SK-N-SH treated with all-trans-retinoic acid at 6 μM for 48 hours (cell line): ENCODE measurements around the gene SLC1A5.

ENCODE experiments used
- ATAC-seq: fragments of 200-7000 bp; cut with Tn5 transposase; 3 replicates; pipeline ENCODE4 v1.9.1; 2020; ENCODE audit warnings: mild to moderate bottlenecking, moderate library complexity
- ARNTL ChIP-seq: fragments of 450-650 bp; formaldehyde crosslinking; IDR thresholded peaks from 2 replicates; pipeline ENCODE4 v1.5.0; 2020; ENCODE audit warnings: low read depth, mild to moderate bottlenecking, moderate library complexity, borderline replicate concordance
- BACH2 ChIP-seq: fragments of 250-450 bp; sonication (Bioruptor Pico); IDR thresholded peaks from 2 replicates; pipeline ENCODE4 v1.9.0; 2021; ENCODE audit warnings: mild to moderate bottlenecking, borderline replicate concordance
- CSDC2 ChIP-seq: fragments of 250-450 bp; sonication (Bioruptor Pico); IDR thresholded peaks from 2 replicates; pipeline ENCODE4 v1.5.0; 2020; ENCODE audit warnings: mild to moderate bottlenecking, moderate library complexity
- ESRRG ChIP-seq: fragments of 250-450 bp; sonication (Bioruptor Pico); IDR thresholded peaks from 2 replicates; pipeline ENCODE4 v1.6.1; 2021; ENCODE audit warnings: mild to moderate bottlenecking
- GLIS3 ChIP-seq: fragments of 250-450 bp; sonication (Bioruptor Pico); IDR thresholded peaks from 2 replicates; pipeline ENCODE4 v1.5.0; 2020; ENCODE audit warnings: mild to moderate bottlenecking, moderate library complexity
- OSR1 ChIP-seq: fragments of 250-450 bp; sonication (Bioruptor Pico); IDR thresholded peaks from 2 replicates; pipeline ENCODE4 v1.8.0; 2022; ENCODE audit warnings: moderate library complexity, mild to moderate bottlenecking, inconsistent platforms
- PPARA ChIP-seq: fragments of 250-450 bp; sonication (Bioruptor Pico); IDR thresholded peaks from 2 replicates; pipeline ENCODE4 v1.5.0; 2020; ENCODE audit warnings: mild to moderate bottlenecking, borderline replicate concordance
- RARB ChIP-seq: fragments of 250-450 bp; sonication (Bioruptor Pico); IDR thresholded peaks from 2 replicates; pipeline ENCODE4 v1.8.0; 2021; ENCODE audit warnings: mild to moderate bottlenecking, moderate library complexity
- SNAI2 ChIP-seq: fragments of 250-450 bp; sonication (Bioruptor Pico); IDR thresholded peaks from 2 replicates; pipeline ENCODE4 v1.5.0; 2020; ENCODE audit warnings: mild to moderate bottlenecking, moderate library complexity
- TOX ChIP-seq: fragments of 250-450 bp; sonication (Bioruptor Pico); IDR thresholded peaks from 2 replicates; pipeline ENCODE4 v1.8.0; 2021; ENCODE audit warnings: mild to moderate bottlenecking, moderate library complexity, borderline replicate concordance
- ZC3H10 ChIP-seq: fragments of 250-450 bp; sonication (Bioruptor Pico); IDR thresholded peaks from 2 replicates; pipeline ENCODE4 v1.5.1; 2021; ENCODE audit warnings: mild to moderate bottlenecking, moderate library complexity
- ZFP3 ChIP-seq: fragments of 250-450 bp; sonication (Bioruptor Pico); IDR thresholded peaks from 2 replicates; pipeline ENCODE4 v1.5.0; 2020; ENCODE audit warnings: mild to moderate bottlenecking, moderate library complexity
- ZFP30 ChIP-seq: fragments of 450-650 bp; formaldehyde crosslinking; IDR thresholded peaks from 2 replicates; pipeline ENCODE4 v1.5.0; 2022; ENCODE audit warnings: mild to moderate bottlenecking, moderate library complexity
- ZNF565 ChIP-seq: fragments of 450-650 bp; formaldehyde crosslinking; conservative IDR thresholded peaks from 2 replicates; pipeline ENCODE4 v1.5.0; 2020; ENCODE audit warnings: low read depth, mild to moderate bottlenecking, moderate library complexity
- ZNF70 ChIP-seq: fragments of 450-650 bp; formaldehyde crosslinking; IDR thresholded peaks from 2 replicates; pipeline ENCODE4 v1.5.0; 2020; ENCODE audit warnings: mild to moderate bottlenecking, moderate library complexity
- ZNF8 ChIP-seq: fragments of 450-650 bp; formaldehyde crosslinking; IDR thresholded peaks from 2 replicates; pipeline ENCODE4 v1.5.0; 2020; ENCODE audit warnings: mild to moderate bottlenecking, moderate library complexity
- TF ChIP-seq, protein P1 (sequence below): fragments of 250-450 bp; sonication (Bioruptor Pico); IDR thresholded peaks from 2 replicates; pipeline ENCODE4 v1.5.1; 2021; ENCODE audit warnings: mild to moderate bottlenecking, moderate library complexity
- TF ChIP-seq, protein P2 (sequence below): fragments of 250-450 bp; sonication (Bioruptor Pico); IDR thresholded peaks from 2 replicates; pipeline ENCODE4 v1.8.0; 2021; ENCODE audit warnings: low read depth, mild to moderate bottlenecking, moderate library complexity, borderline replicate concordance
- TF ChIP-seq, protein P3 (sequence below): fragments of 250-450 bp; sonication (Bioruptor Pico); IDR thresholded peaks from 2 replicates; pipeline ENCODE4 v1.8.0; 2020; ENCODE audit warnings: mild to moderate bottlenecking, moderate library complexity, borderline replicate concordance
- TF ChIP-seq, protein P4 (sequence below): fragments of 250-450 bp; sonication (Bioruptor Pico); IDR thresholded peaks from 2 replicates; pipeline ENCODE4 v1.5.0; 2020; ENCODE audit warnings: mild to moderate bottlenecking, moderate library complexity
- TF ChIP-seq, protein P5 (sequence below): fragments of 250-450 bp; sonication (Bioruptor Pico); IDR thresholded peaks from 2 replicates; pipeline ENCODE4 v1.5.1; 2020; ENCODE audit warnings: low read depth, mild to moderate bottlenecking, moderate library complexity

SLC1A5 gene

DNA sequence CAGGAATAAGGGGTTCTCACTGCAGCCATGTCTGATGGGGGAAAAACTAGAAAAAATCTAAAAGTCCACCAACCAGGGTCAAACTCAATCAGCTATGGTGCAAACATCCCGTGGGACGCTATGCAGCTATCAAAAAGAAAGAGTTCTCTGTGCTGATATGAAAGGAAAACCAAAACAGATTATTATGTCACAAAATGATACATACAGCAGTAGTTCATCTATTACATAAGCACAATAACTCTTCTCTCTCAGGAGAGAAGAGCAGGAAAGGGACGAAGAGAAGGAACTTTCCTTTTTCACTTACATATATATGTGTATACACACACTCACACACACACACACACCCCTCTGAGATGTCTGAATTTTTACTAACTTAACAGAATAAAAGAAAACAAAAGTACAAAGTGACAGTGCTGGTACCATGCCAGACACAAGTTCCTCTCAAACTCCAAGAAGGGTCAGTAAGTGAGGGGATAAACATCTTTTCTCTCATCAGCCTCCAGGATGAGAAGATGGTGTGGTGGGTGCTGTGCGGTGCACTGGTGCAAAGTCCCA lies 45.4 kb downstream of the SLC1A5 start:
- ATAC-seq, result no peak
- no peak for TF ChIP-seq OSR1 (CRISPR knock-in tag)
- no peak for TF ChIP-seq BACH2 (CRISPR knock-in tag)

DNA sequence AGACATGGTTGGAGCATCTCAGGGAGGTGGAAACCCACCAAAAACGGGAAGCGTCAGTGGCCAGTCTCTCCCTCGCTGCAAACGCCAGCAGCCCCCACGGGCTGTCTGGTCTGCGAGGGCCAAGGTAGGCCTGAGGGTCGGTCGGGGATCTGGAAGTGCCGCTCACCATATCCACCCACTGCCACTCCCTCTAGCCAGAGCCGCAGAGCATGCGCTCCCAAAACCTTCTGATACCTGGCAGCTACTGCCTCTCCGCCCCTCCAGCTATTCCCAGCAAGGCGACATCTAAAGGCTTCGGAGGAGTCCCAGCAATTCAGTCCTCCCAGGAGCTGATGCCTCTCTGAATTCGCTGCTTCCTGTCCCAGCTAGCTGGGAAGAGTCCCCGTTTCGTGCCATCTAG lies 46.9 kb downstream of the SLC1A5 start:
- ATAC-seq, result no peak
- TF ChIP-seq PPARA (CRISPR knock-in tag) (no peak), ARNTL (CRISPR knock-in tag) (no peak), CSDC2 (no peak), ZNF8 (no peak), ZC3H10 (CRISPR knock-in tag) (no peak), RARB (no peak), TOX (CRISPR knock-in tag) (no peak), ZFP3 (no peak), ESRRG (no peak), SNAI2 (no peak), ZFP30 (CRISPR knock-in tag) (no peak), ZNF70 (no peak), ZNF565 (CRISPR knock-in tag) (no peak), BACH2 (CRISPR knock-in tag) (no peak), GLIS3 (CRISPR knock-in tag) (no peak)
- TF ChIP-seq, protein P1, sequence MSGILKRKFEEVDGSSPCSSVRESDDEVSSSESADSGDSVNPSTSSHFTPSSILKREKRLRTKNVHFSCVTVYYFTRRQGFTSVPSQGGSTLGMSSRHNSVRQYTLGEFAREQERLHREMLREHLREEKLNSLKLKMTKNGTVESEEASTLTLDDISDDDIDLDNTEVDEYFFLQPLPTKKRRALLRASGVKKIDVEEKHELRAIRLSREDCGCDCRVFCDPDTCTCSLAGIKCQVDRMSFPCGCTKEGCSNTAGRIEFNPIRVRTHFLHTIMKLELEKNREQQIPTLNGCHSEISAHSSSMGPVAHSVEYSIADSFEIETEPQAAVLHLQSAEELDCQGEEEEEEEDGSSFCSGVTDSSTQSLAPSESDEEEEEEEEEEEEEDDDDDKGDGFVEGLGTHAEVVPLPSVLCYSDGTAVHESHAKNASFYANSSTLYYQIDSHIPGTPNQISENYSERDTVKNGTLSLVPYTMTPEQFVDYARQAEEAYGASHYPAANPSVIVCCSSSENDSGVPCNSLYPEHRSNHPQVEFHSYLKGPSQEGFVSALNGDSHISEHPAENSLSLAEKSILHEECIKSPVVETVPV (CRISPR knock-in tag), result no peak
- TF ChIP-seq, protein P2, sequence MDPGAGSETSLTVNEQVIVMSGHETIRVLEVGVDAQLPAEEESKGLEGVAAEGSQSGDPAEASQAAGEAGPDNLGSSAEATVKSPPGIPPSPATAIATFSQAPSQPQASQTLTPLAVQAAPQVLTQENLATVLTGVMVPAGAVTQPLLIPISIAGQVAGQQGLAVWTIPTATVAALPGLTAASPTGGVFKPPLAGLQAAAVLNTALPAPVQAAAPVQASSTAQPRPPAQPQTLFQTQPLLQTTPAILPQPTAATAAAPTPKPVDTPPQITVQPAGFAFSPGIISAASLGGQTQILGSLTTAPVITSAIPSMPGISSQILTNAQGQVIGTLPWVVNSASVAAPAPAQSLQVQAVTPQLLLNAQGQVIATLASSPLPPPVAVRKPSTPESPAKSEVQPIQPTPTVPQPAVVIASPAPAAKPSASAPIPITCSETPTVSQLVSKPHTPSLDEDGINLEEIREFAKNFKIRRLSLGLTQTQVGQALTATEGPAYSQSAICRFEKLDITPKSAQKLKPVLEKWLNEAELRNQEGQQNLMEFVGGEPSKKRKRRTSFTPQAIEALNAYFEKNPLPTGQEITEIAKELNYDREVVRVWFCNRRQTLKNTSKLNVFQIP (CRISPR knock-in tag), result no peak
- TF ChIP-seq, protein P3, sequence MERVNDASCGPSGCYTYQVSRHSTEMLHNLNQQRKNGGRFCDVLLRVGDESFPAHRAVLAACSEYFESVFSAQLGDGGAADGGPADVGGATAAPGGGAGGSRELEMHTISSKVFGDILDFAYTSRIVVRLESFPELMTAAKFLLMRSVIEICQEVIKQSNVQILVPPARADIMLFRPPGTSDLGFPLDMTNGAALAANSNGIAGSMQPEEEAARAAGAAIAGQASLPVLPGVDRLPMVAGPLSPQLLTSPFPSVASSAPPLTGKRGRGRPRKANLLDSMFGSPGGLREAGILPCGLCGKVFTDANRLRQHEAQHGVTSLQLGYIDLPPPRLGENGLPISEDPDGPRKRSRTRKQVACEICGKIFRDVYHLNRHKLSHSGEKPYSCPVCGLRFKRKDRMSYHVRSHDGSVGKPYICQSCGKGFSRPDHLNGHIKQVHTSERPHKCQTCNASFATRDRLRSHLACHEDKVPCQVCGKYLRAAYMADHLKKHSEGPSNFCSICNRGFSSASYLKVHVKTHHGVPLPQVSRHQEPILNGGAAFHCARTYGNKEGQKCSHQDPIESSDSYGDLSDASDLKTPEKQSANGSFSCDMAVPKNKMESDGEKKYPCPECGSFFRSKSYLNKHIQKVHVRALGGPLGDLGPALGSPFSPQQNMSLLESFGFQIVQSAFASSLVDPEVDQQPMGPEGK, result no peak
- TF ChIP-seq, protein P4, sequence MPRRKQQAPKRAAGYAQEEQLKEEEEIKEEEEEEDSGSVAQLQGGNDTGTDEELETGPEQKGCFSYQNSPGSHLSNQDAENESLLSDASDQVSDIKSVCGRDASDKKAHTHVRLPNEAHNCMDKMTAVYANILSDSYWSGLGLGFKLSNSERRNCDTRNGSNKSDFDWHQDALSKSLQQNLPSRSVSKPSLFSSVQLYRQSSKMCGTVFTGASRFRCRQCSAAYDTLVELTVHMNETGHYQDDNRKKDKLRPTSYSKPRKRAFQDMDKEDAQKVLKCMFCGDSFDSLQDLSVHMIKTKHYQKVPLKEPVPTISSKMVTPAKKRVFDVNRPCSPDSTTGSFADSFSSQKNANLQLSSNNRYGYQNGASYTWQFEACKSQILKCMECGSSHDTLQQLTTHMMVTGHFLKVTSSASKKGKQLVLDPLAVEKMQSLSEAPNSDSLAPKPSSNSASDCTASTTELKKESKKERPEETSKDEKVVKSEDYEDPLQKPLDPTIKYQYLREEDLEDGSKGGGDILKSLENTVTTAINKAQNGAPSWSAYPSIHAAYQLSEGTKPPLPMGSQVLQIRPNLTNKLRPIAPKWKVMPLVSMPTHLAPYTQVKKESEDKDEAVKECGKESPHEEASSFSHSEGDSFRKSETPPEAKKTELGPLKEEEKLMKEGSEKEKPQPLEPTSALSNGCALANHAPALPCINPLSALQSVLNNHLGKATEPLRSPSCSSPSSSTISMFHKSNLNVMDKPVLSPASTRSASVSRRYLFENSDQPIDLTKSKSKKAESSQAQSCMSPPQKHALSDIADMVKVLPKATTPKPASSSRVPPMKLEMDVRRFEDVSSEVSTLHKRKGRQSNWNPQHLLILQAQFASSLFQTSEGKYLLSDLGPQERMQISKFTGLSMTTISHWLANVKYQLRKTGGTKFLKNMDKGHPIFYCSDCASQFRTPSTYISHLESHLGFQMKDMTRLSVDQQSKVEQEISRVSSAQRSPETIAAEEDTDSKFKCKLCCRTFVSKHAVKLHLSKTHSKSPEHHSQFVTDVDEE (CRISPR knock-in tag), result no peak
- TF ChIP-seq, protein P5, sequence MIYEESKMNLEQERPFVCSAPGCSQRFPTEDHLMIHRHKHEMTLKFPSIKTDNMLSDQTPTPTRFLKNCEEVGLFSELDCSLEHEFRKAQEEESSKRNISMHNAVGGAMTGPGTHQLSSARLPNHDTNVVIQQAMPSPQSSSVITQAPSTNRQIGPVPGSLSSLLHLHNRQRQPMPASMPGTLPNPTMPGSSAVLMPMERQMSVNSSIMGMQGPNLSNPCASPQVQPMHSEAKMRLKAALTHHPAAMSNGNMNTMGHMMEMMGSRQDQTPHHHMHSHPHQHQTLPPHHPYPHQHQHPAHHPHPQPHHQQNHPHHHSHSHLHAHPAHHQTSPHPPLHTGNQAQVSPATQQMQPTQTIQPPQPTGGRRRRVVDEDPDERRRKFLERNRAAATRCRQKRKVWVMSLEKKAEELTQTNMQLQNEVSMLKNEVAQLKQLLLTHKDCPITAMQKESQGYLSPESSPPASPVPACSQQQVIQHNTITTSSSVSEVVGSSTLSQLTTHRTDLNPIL (CRISPR knock-in tag), result no peak

DNA sequence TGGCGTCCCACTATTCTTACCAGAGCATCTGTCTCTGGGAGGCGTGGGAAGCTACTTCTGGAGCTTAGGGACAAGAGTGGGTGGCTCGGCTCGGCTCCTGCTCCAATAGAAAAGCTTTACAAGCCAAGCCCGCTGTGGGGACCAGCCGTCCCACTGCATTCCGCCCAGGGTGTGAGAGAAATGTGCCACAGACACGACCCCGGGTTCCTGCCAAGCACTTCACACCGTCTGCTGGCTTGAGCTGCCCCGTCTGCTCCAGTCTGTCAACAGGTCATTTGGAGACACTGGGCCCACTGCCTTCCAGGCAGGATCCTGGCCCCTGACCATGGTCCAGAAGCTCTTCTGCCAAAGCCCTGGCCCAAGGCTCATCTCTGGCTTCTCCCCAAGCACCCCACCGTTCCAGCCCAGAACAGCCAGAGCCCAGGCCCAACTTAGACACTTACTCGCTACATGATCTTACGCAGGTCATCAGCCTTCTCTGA lies 49.1 kb downstream of the SLC1A5 start:
- no peak for ATAC-seq
- TF ChIP-seq ZFP30 (CRISPR knock-in tag) (no peak), ZNF70 (no peak), CSDC2 (no peak), PPARA (CRISPR knock-in tag) (no peak), ZC3H10 (CRISPR knock-in tag) (no peak), ARNTL (CRISPR knock-in tag) (no peak), BACH2 (CRISPR knock-in tag) (no peak), ESRRG (no peak)
- TF ChIP-seq, protein P5 (CRISPR knock-in tag), result no peak
- TF ChIP-seq, protein P4 (CRISPR knock-in tag), result no peak
- TF ChIP-seq, protein P3, result no peak
